B cell (primary cell): ENCODE measurements around the gene KCNH8. TPM values are rescaled to one million over a fixed set of nuclear protein-coding genes. Genes with fewer than 3 reads are reported as not detected.
A peak's percentile ranks its signal among the peaks of the same experiment; 100 is the strongest.

Source experiments
- ATAC-seq: fragments of 200-7000 bp; cut with Tn5 transposase; one replicate; pipeline ENCODE4 v1.10.0; 2021; ENCODE audit warnings: low read depth, mild to moderate bottlenecking, moderate number of reproducible peaks, moderate library complexity
- CTCF ChIA-PET: fragments of 350-600 bp; sonication (Branson Sonifier 250); formaldehyde crosslinking; loops from one replicate; lab custom pipeline; 2021; ENCODE audit warnings: antibody characterized with exemption, inconsistent platforms; lab: Charles Lee
- POLR2A ChIA-PET: fragments of 350-600 bp; sonication (Branson Sonifier 250); formaldehyde crosslinking; loops from one replicate; lab custom pipeline; 2021; ENCODE audit warnings: antibody characterized with exemption; lab: Charles Lee
- DNase-seq: peaks from one replicate; pipeline ENCODE4 v3.0.0; 2013
- H2AFZ ChIP-seq: 2 replicates; pipeline ENCODE4 v1.6.1; 2012; ENCODE audit warnings: mild to moderate bottlenecking, low read depth, low read length; ENCODE audit not compliant: insufficient read depth, poor library complexity, severe bottlenecking
- H3K27ac ChIP-seq, 2 donors: 1 replicate in 1 of 2; 2 replicates in 1 of 2; pipeline ENCODE4 v1.5.1; 2012 to 2013; ENCODE audit warnings: low read length in 2 of 2, mild to moderate bottlenecking in 2 of 2, moderate library complexity in 1 of 2
- H3K27me3 ChIP-seq, 4 experiments: fragments of 200-600 bp in 1 of 4; sonication (generic) in 1 of 4; replicated peaks in 1 of 4; 1 replicate in 2 of 4; 2 replicates in 2 of 4; pipeline versions ENCODE4 v1.6.1 to v1.7.0; 2013 to 2016; ENCODE audit warnings: low read length in 3 of 4, mild to moderate bottlenecking in 2 of 4, mixed read lengths in 1 of 4, moderate library complexity in 1 of 4; ENCODE audit not compliant: insufficient read depth in 4 of 4, control insufficient read depth in 3 of 4; ENCODE audit errors: control extremely low read depth in 1 of 4
- H3K36me3 ChIP-seq, 2 experiments: replicated peaks in 1 of 2; 1 replicate in 1 of 2; 2 replicates in 1 of 2; pipeline versions ENCODE4 v1.6.1 to v1.7.1; 2013; ENCODE audit warnings: low read length in 1 of 2; ENCODE audit not compliant: insufficient read depth in 2 of 2, control insufficient read depth in 1 of 2; ENCODE audit errors: control extremely low read depth in 1 of 2, extremely low read depth in 1 of 2
- H3K4me1 ChIP-seq, 2 donors: fragments of 200-600 bp in 1 of 2; sonication (generic) in 1 of 2; 1 replicate in 1 of 2; 2 replicates in 1 of 2; pipeline versions ENCODE4 v1.5.1 to v1.6.1; 2013 to 2017; ENCODE audit warnings: low read length in 2 of 2; ENCODE audit not compliant: control insufficient read depth in 2 of 2, insufficient read depth in 2 of 2
- H3K4me2 ChIP-seq: replicated peaks from 2 replicates; pipeline ENCODE3; 2012; ENCODE audit warnings: mild to moderate bottlenecking, low read depth, low read length; ENCODE audit not compliant: poor library complexity, severe bottlenecking
- H3K4me3 ChIP-seq, 5 experiments: fragments of 200-600 bp in 1 of 5; sonication (generic) in 1 of 5; 1 replicate in 3 of 5; 2 replicates in 2 of 5; pipeline versions ENCODE4 v1.5.1 to v1.7.0; 2011 to 2016; ENCODE audit warnings: low read length in 4 of 5, mild to moderate bottlenecking in 4 of 5, low read depth in 2 of 5, control low read depth in 1 of 5, moderate library complexity in 1 of 5; ENCODE audit not compliant: insufficient read depth in 1 of 5; ENCODE audit errors: control extremely low read depth in 1 of 5, extremely low read depth in 1 of 5
- H3K79me2 ChIP-seq: fragments of 200-600 bp; sonication (generic); one replicate; pipeline ENCODE4 v1.6.0; 2016; ENCODE audit warnings: low read length; ENCODE audit not compliant: control insufficient read depth, insufficient read depth
- H3K9ac ChIP-seq: fragments of 200-600 bp; sonication (generic); 2 replicates; pipeline ENCODE4 v1.6.1; 2017; ENCODE audit warnings: mild to moderate bottlenecking, low read length, moderate library complexity
- H3K9me3 ChIP-seq, 3 donors: one replicate each; pipeline versions ENCODE4 v1.6.1 to v1.7.1; 2013; ENCODE audit warnings: low read length in 2 of 3; ENCODE audit not compliant: control insufficient read depth in 2 of 3, insufficient read depth in 1 of 3; ENCODE audit errors: control extremely low read depth in 1 of 3
- H4K20me1 ChIP-seq: 2 replicates; pipeline ENCODE4 v1.6.0; 2012; ENCODE audit warnings: mild to moderate bottlenecking, low read length; ENCODE audit not compliant: insufficient read depth, control insufficient read depth, poor library complexity, severe bottlenecking
- H3K27ac Mint-ChIP-seq: one replicate; pipeline ENCODE4 v1.8.0; 2021; ENCODE audit warnings: mixed read lengths
- H3K27me3 Mint-ChIP-seq: one replicate; pipeline ENCODE4 v1.8.0; 2021; ENCODE audit warnings: mixed read lengths
- H3K4me1 Mint-ChIP-seq: one replicate; pipeline ENCODE4 v1.8.0; 2021; ENCODE audit warnings: mixed read lengths
- H3K4me3 Mint-ChIP-seq: one replicate; pipeline ENCODE4 v1.8.0; 2021; ENCODE audit warnings: mixed read lengths
- H3K9me3 Mint-ChIP-seq: one replicate; pipeline ENCODE4 v1.8.0; 2022; ENCODE audit warnings: mixed read lengths; ENCODE audit not compliant: insufficient read depth
- EZH2 ChIP-seq: IDR thresholded peaks from 2 replicates; pipeline ENCODE4 v1.6.1; 2012; ENCODE audit warnings: borderline replicate concordance, low read depth, mild to moderate bottlenecking, moderate library complexity, low read length; ENCODE audit not compliant: insufficient read depth, poor library complexity, severe bottlenecking
- WGBS: methylation state at CpG from one replicate; pipeline ENCODE4 v1.1.5; 2013; ENCODE audit warnings: missing lambda C conversion rate; ENCODE audit not compliant: insufficient coverage; 5-methylcytosine and 5-hydroxymethylcytosine counted together
- intact Hi-C: fragments of 100-400 bp; cut with micrococcal nuclease; formaldehyde crosslinking; loops from one replicate; pipeline ENCODE4 v1.10.0; 2022
- polyA plus RNA-seq: library from polyadenylated mRNA; depleted of rRNA; stranded (reverse); fragments of >200 nt; gene quantifications from 2 replicates; pipeline ENCODE4 v1.2.3, GENCODE V29; 2012
- total RNA-seq, 2 donors: library from RNA; stranded (reverse); fragments of 120-200 nt in 1 of 2; gene quantifications; 1 replicate in 1 of 2; 2 replicates in 1 of 2; pipeline versions ENCODE4 v1.2.3 to v1.2.4, GENCODE V29; 2013 to 2022
- TF ChIP-seq, protein P1 (sequence below): fragments of 200-600 bp; IDR thresholded peaks from one replicate; pipeline ENCODE4 v1.8.0; 2022; ENCODE audit warnings: antibody characterized with exemption, mild to moderate bottlenecking

The KCNH8 gene
- total and polyA plus RNA-seq, 2 donors (not counting 1 experiment from before 2014, with no cell fraction given) = 4.0 to 12.7 TPM

DNA sequence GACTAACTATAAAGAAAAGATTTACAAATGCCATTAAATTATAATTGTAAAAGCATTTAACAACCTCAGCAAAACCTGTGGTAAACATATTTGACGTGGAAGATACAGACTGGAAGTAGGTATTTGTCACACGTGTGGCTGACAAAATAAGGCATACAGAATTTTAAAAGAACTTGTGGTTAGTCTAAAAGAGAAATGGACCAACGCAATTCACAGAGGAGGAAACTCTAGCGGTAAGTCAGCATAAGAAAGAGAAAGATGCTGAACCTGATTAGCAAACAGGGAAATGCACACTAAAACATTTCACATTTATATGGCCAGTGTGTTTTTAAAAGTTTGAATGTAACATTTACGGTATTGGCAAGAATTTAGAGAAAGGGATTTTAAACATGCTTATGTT is 35.3 kb downstream of the KCNH8 start:
- Histone ChIP-seq H3K9ac (no peak overlapping the region), H3K9me3 (no peaks in the 10 kb centered on the region), H3K27me3 (no peaks in the 10 kb centered on the region), H3K36me3 (no peaks in the 10 kb centered on the region), H4K20me1 (no peaks in the 10 kb centered on the region), H3K4me2 (no peak overlapping the region), H3K27ac (no peak overlapping the region), H3K4me1 (peaks cover 0 to 6% of the 10 kb centered on the region in 2 donors), H3K4me3 (no peak overlapping the region), H2AFZ (no peak overlapping the region), H3K79me2 (no peaks in the 10 kb centered on the region)
- DNase-seq = peak; percentile 5
- whole genome bisulfite sequencing = 0% methylated on average over 1 of the region's 5 CpGs
- intact Hi-C loops = no loop called here
- no peak for TF ChIP-seq EZH2
- TF ChIP-seq, protein P1, sequence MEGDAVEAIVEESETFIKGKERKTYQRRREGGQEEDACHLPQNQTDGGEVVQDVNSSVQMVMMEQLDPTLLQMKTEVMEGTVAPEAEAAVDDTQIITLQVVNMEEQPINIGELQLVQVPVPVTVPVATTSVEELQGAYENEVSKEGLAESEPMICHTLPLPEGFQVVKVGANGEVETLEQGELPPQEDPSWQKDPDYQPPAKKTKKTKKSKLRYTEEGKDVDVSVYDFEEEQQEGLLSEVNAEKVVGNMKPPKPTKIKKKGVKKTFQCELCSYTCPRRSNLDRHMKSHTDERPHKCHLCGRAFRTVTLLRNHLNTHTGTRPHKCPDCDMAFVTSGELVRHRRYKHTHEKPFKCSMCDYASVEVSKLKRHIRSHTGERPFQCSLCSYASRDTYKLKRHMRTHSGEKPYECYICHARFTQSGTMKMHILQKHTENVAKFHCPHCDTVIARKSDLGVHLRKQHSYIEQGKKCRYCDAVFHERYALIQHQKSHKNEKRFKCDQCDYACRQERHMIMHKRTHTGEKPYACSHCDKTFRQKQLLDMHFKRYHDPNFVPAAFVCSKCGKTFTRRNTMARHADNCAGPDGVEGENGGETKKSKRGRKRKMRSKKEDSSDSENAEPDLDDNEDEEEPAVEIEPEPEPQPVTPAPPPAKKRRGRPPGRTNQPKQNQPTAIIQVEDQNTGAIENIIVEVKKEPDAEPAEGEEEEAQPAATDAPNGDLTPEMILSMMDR = no peak
- Mint-ChIP-seq H3K9me3 (no peaks in the 10 kb centered on the region), H3K4me3 (no peak overlapping the region), H3K27ac (no peak overlapping the region), H3K27me3 (no peaks in the 10 kb centered on the region), H3K4me1 (peaks cover 6% of the 10 kb centered on the region)
- CTCF ChIA-PET = interaction anchor here (0.8 kb wide), 1 partner anchor 30 kb away, joined by 3 read pairs; no protein-coding TSS in a partner anchor
- POLR2A ChIA-PET = no interaction called here
- ATAC-seq = no peak

DNA sequence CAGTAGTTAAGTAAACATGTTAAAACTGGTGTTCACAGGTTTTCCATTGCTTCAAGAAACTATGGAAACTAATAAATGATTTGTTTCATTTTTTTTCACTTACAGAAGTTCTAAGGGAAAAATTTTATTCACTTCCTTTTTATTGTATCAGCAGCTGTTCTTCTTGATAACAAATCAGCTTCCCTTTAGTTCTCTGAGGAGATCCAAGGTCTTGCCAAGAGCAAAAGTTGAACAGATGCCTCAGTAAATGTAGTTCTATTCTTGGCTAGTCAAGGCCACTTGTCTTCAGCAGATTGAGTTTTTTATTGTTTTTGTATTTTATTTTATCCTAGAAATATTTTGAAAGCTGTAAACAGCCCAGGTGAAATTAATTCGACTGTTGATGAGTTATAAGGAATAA is 41.8 kb downstream of the KCNH8 start:
- ATAC-seq (no peak), DNase-seq (no peak)
- ChIA-PET CTCF (interaction anchor here (1.6 kb wide), 1 partner anchor 44 kb away, joined by 5 read pairs; no protein-coding TSS in a partner anchor), POLR2A (no interaction called here)
- no peak overlapping the region for H3K4me3 Mint-ChIP-seq
- peaks cover 4% of the 10 kb centered on the region for H3K4me1 Mint-ChIP-seq
- intact Hi-C loops = no loop called here
- no peak overlapping the region for H3K4me2 ChIP-seq
- no peak overlapping the region for H2AFZ ChIP-seq
- no peaks in the 10 kb centered on the region for H3K36me3 ChIP-seq
- H3K27me3 Mint-ChIP-seq = no peaks in the 10 kb centered on the region
- H3K4me3 ChIP-seq = no peak overlapping the region
- H3K9ac ChIP-seq = no peak overlapping the region
- no peaks in the 10 kb centered on the region for H3K79me2 ChIP-seq
- no peaks in the 10 kb centered on the region for H4K20me1 ChIP-seq
- TF ChIP-seq, protein P1 = no peak
- no peak for TF ChIP-seq EZH2
- H3K27me3 ChIP-seq = no peaks in the 10 kb centered on the region
- 60% methylated on average over 1 of the region's 1 CpG for WGBS
- H3K27ac ChIP-seq = no peak overlapping the region
- H3K9me3 Mint-ChIP-seq = no peaks in the 10 kb centered on the region
- H3K27ac Mint-ChIP-seq = no peak overlapping the region
- no peaks in the 10 kb centered on the region for H3K9me3 ChIP-seq
- peaks cover 0 to 3% of the 10 kb centered on the region in 2 donors for H3K4me1 ChIP-seq
